ENCODE results near the gene POC1A.
"Not testable (repeated sequence)": the region's sequence is repeated elsewhere in the genome, so short reads cannot be mapped to it uniquely, and the experiment has no call there.

Gene POC1A

DNA sequence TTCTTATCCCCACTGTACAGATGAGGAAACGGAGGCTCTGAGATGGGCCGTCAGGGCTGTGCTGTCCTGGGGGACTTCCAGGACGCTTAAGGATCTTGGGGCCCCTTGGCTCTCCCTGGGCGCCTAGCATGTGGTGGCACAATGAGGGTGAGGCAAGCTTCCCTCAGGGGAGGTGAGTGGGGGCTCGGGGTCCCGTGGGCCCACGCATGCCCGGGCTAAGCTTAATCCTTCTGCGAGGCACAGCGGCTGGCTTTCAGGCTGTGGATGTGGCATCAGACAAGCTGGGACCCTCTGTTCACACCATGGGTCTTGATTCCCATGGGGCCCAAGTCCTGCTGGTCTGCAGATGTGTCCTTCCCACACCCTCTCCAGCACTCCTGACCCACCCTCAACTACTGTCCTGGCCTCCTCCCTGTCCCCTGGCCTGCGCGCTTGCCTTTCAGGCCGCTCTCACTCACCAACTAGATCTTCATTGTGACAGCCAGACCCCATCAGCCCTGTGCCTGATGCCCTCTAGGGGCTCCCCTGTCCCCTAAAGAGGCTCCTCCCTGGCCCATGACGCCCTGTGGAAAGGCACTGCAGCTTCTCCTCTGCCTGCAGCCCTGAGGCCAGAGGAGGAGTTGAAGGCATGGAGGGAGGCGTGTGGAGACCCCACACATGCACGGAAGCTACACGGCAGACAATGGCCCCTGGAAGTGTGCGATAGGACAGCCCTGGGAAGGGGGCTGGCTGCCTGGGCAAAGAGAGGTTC is 109.2 kb downstream of the POC1A start:
- DNase-seq (ENCODE audit: low read depth) = no peak

DNA sequence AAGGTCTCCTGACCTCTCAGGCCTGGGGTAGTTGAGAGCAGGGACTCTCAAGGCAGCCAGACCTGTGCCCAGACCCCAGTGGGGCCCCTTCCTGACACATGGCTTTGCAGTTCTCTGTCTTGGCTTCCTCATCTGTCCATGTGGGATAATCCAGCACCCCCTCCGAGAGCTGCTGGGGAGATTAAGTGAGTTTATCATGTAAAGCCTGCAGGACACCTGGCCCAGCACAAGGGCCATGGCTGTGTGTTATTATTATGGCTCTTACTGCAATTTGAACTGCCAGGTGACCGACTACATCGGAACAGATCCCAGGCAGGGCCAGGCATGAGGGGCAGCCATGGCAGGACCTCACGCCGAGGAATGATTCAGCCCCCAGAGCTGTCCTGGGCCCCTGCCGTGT is 110.5 kb downstream of the POC1A start:
- no peak for DNase-seq (ENCODE audit: low read depth)

DNA sequence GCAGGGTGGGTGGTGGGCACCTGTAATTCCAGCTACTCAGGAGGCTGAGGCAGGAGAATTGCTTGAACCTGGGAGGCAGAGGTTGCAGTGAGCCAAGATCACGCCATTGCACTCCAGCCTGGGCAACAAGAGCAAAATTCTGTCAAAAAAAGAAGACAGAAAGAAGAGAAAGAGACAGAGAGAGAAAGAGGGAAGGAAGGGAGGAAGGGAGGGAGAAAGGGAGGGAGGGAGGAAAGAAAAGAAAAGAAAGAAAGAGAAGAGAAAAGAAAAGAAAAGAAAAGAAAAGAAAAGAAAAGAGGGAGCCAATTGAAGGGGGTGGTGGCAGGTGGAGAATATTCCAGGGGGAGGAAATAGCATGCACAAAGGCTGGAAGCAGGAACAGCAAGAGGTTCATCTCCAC is 111.2 kb downstream of the POC1A start:
- DNase-seq (ENCODE audit: low read depth) = not testable (repeated sequence)

DNA sequence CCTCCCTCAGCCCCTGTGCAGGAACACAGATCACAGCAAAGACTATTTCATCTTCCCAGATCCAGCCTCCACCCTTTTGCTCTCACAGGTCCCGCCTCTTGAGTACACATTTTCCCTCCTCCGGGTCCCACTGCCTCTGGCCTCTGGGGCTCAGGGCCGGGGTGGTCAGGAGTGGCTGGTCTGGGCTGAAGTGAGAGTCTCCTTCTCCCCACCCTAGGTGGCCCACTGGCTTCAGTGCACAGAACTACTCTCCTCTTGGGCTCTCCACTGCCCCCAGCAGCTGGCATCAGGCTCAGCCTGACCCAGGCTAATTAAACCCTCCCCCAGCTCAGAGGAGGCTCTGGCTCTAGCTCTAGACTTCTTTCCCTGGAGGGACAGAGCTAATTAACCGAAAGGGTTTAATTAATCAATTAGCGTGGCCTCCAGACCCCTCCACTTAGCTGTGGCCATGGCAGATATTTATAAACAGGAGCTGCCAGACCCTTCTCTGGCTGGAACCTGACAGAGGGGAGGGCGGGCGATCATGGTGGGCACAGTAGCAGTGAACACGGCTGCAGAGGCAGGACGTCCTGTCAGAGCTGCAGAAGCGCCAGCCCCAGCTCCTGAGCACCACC is 113.0 kb downstream of the POC1A start:
- DNase-seq (ENCODE audit: low read depth) = no peak

DNA sequence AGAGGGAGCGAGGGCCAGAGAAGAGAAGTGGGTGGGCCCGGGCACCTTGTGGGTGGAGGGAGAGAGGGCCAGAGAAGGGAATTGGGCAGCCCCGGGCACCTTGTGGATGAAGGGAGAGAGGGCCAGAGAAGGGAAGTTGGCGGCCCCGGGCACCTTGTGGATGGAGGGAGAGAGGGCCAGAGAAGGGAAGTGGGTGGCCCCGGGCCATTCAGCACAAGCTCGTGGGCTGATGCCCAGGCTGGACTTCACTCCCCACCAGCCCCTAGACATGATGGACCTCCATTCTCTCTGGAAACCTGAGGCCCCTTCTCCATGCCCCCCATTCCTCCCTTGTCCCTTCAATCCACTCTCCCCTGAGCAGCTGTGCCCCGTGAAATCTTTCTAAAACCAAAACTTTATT is 113.6 kb downstream of the POC1A start:
- no peak for DNase-seq (ENCODE audit: low read depth)

DNA sequence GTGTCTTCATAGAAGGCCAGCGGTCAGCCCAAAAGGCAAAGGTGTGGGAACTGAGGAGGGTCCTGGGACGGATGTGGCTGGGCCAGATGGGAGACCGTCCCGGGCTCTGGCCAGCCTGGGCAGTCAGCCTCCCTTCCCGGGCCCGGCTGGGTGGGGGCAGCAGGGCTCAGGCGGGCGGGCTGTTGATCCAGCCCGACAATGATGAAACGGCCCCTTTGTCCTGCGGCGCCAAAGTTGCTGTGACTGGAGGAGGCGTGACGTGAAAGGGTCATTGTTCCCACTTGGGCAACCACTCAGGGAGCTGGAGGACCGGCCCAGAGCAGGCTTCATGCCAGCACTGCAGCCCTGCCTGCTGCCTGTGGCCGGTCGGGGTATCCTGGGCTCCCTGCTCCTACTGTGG is 114.4 kb downstream of the POC1A start:
- no peak for DNase-seq (ENCODE audit: low read depth)

DNA sequence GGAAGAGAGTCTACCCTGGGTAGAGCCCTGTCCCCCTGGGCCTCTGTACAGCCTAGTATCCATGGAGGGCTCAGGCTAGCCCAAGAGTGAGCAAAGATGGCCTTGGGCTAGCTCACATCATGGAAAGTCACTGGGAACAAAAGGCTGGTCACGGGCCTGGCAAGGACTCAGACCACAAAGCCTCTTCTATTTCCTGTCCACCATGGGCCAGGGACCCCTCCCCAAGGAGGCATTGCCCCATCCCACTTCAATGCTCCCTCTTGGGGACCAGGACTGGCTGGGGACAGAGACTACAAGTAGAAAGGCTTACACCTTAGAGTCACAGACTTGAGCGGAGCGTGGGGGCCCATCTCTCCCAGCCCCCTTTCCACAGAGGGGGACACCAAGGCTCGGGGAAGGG is 114.8 kb downstream of the POC1A start:
- no peak for DNase-seq (ENCODE audit: low read depth)

DNA sequence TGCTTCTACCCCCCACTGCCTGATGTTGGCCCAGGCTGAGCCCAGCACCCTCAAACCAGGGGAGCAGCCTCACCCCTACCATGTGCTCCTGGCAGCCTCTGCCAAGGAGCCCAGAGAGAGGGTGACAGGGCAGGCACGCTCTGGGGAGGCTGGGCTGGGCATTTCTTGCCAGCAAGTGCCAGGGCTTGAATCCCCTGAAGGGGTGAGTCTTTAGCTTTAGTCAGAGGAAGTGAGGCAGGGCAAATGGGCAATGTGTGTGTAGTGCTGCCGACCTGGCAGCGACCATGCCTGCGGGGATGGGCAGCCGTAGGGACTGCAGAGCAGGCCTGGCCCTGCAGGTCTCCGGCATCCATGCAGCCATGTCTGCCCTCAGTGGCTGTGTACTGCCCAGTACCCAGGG is 116.0 kb downstream of the POC1A start:
- no peak for DNase-seq (ENCODE audit: low read depth)

DNA sequence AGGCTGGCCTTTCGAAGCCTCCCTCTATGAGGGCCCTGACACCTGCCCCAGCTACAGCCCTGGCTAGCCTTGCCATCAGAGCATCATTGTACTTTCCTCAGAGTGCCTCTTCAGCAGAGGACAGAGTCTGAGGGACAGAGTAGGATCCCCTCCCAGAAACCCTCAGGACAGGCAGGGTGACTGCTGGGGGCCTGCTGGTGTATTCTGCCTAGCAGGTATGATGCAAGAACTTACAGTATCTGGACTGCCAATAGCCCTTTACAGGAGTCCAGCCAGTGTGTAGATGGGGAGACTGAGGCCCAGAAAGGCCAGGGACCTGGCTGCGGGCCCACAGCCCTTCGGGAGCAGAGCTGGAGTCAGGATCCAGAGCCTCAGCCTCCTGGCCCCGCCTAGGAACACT is 116.9 kb downstream of the POC1A start:
- DNase-seq (ENCODE audit: low read depth) = no peak

DNA sequence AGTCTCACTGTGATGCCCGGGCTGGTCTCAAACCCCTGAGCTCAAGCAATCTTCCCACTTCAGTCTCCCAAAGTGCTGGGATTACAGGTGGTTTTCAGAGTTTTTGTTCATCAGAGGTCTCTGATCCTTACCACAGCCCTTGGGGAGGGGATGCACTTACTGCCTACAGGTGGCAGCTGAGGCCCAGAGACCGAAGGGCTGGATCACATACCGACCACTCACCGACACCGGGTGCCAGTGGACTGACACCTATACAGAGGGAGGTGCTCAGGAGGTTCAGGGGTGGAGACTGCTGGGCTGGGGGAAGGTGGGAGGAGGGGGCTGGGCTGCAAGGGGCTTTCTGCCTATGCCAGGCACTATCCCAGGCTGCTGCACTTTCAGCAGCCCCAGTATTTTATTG is 117.4 kb downstream of the POC1A start:
- no peak for DNase-seq (ENCODE audit: low read depth)

DNA sequence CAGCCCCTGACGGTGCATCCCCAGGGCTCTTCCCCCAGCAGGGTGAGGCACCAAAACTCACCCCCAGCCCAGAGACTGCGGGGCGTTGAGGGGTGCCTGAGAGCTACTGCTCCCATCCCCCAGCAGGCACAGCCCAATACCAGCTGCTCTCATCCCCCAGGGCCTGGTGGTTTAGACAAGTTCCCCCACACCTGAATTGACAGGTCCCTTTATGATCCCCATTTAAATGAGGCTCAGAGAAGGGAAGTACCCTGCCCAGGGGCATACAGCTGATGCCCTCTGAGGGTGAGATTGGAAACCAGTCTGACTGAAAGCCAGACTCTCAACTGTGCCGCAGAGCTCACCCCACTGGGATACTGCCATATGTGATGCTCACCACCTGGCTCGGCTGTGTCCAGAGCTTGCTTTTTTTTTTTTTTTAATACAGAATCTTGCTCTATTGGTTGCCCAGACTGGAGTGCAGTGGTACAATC is 118.0 kb downstream of the POC1A start:
- no peak for DNase-seq (ENCODE audit: low read depth)

DNA sequence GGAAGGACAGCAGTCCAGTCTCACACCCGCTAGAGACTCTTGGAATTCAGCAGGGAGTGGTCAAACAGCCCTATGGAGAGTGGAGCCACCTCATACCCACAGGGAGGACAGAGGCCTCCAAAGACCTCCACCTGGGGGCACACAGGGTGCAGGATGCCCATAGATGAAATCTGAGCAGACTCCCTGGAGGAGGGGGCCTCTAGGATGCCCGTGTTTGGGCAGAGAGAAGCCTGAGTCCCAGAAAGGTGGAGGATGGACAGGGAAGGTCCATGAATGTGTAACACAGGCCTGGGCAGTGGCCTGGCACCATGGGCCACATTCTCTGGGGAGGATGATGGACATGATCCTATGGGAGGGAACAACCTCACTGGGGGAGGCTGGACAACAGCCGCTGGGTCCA is 119.6 kb downstream of the POC1A start:
- DNase-seq (ENCODE audit: low read depth) = no peak

DNA sequence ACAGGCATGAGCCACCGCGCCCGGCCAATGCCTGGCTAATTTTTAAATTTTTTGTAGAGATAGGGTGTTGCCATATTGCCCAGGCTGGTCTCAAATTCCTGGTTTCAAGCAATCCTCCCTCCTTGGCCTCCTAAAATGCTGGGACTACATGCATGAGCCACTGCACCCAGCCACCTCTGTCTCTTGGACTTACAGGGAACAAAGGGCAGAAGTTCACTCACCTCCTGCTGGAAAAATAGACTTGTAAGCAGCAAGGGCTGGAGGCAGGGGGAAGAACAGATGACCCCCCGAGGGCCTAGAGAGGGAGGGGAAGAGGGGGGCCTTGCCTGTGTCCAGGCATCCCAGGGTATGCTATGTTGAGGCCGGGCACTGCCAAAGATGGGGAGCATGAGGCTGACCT is 120.0 kb downstream of the POC1A start:
- DNase-seq (ENCODE audit: low read depth) = no peak

DNA sequence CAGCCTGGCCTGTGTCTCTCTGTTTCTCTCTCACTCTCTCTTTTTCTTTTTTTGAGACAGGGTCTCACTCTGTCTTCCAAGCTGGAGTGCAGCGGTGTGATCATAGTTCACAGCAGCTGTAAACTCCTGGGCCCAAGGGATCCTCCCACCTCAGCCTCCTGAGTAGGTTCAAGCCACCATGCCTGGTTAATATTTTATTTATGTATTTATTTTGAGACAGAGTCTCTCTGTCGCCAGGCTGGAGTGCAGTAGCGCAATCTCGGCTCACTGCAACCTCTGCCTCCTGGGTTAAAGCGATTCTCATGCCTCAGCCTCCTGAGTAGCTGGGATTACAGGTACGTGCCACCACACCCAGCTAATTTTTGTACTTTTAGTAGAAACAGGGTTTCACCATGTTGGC is 120.5 kb downstream of the POC1A start:
- not testable (repeated sequence) for DNase-seq (ENCODE audit: low read depth)

DNA sequence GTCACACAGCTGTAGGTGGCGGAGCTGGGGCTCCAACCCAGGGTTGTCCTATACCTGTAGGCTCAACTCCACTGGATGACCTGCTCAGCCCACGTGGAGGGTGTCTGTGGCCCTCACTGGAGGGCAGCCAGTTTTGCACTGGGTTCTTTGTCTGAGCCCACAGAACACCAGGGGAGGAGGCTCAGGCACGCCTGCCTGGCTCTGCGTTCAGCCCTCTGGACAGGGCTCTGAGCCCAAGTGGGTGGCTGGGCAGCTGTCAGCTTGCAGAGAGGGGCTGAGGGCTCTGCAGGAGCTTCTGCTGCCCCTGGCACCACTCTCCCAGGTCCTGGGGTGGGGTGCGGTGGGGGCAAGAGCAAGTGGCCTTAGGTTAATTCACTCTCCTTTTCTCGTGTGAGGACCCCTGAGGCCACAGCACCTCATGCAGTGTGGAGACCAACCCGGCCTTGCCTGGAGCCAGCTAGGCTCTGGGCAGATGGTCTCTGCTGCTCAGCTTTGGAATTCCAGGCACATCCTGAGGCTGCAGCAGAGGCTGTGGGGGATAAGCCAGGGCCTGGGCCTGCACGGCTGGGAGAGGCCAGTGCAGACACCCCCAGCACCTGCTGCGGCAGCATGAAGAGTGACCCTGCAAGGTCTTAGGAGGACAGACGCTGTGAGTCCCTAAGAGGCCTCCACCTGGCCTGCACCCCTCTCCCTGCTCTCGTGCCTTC is 121.4 kb downstream of the POC1A start:
- no peak for DNase-seq (ENCODE audit: low read depth)

DNA sequence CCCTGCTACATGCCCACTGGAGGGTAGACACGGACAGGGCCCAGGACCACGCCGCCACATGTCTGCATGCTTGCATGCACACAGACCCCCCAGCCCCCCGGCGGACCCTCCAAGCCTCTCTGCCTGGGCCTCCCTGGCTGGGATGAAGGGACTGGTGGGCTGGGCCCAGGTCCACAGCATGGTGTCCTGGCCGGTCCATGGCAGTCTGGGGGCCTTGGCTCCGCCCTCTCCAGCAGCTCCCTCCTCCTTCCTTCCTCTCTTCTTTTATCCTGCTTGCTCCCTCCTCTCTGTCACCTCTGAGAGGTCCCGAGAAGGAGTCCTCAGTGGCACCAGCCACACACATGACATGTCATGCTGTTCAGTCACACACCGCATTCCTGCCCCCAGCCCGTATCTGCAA is 122.3 kb downstream of the POC1A start:
- no peak for DNase-seq (ENCODE audit: low read depth)

DNA sequence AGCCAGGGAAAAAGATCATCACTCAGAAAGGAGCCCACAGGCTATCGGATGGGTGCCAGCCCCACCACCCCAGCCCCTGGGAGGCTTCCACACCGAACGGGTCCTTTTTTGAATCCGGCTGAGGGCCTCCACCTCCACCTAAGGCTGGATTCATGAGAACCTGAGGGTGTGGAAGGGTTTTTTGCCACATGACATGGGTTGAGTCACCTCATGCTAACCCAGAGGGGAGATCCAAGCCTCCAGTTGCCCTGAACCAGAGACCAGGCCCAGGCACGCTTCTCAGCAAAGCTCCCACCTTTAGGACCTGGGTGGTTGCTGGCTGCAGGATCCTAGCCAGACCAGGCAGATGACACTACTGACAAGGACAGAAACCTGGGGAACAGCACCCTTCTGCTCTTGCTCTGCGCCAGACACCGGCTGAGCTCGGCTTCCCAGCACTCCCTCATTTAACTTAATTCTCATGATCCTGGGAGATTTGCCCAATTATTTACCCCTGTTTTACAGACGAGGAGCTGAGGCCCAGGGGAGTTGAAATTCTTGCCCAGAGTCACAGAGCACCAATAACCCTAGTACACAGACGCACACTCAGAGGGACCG is 123.4 kb downstream of the POC1A start:
- no peak for DNase-seq (ENCODE audit: low read depth)

DNA sequence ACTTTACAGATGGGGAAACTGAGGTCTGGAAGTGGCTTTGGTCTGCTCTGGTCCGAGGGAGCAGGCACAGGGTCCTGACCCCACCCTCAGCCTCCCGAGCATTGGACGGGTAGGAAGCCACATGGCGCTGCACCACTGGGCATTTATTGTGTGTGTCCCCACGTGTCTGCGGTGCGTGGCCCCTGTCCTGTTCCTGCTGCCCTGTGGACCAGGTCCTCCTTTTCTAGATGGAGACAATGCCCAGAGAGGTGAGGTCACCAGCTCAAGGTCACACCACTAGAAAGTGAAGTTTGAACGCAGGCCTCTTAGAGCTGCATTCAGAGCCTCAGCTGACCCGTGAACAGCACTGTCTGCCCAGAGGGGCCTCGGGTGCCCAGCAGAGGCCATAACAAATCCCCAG is 124.7 kb downstream of the POC1A start:
- no peak for DNase-seq (ENCODE audit: low read depth)

DNA sequence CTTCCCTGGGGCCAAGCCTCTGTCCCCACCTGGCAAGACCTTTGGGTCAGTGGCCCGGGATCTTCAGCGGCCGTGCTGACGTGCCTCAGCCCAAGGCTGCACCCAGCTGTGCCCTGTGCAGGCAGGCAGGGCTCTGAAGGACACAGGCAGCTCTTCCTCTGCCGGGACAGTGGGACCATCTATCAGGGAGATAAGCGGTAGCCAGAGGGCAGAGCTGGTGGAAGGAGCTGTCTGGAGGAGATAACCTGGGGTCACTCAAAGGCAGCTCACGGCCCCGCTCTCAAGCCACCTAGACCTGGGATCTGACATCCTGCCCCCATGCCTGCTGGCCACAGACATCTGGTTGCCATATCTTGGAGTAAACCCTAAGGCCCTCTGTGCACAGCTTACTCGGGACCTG is 125.2 kb downstream of the POC1A start:
- no peak for DNase-seq (ENCODE audit: low read depth)

DNA sequence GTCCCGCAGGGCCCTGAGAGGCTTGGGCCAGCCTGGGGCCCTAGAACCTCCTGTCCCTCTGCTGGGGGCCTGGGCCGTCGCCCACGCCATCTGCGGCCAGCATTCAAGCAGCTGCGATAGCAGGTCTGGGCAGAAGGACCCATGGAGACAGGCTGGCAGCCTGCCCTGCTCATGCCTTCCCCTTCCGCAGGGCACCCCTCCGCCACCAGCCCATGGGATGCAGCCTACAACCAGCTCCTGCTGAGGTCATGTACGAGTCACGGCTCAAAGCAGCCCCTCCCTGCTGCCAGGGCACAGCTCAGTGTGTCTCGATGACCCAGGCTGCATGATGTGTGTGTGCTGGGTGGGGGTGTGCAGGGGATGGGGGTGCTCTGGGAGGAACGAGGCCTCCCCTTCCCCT is 125.7 kb downstream of the POC1A start:
- no peak for DNase-seq (ENCODE audit: low read depth)

DNA sequence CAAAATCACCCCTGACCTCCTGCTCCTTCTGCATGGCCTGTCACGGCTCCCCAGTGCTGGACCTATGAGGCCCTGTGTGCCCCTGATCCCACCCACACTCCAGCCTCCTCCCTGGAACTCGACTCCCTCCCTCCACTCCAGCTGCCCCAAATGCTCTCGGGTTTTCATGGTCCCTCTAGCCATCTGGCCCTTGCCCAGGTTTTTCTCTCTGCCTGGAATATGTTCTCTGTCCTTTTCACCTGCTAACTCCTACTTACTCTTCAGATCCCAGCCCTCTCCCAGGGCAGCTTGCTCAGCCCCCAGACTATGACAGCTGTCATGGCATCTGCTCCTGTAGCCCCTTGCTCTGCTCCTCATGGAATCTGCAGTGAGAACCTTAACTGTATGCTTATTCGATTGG is 128.2 kb downstream of the POC1A start:
- no peak for DNase-seq (ENCODE audit: low read depth)

DNA sequence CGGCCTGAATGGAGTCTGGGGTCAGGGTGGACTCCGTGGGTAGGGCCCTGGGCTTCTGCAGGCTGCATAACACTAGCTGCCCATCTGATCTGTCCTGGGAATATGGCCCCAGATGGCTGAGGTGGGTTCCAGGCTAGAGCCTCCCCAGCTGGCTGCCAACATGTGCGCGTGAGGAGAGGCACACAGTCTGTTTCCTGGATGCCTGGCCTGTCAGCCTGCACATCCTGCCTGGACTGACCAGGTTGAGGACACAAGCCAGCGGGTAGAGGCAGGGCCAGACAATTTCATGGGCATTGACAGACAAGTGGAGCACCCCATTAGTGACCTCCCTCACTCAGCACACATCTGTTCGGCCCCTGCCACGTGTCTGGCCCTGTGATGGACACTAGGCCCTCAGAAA is 128.8 kb downstream of the POC1A start:
- no peak for DNase-seq (ENCODE audit: low read depth)
